GM19438 (cell line): ENCODE measurements around the gene TCP11L1.
"Not testable (repeated sequence)": the region's sequence is repeated elsewhere in the genome, so short reads cannot be mapped to it uniquely, and the experiment has no call there.

Source experiments
- ATAC-seq: cut with Tn5 transposase; IDR thresholded peaks from one replicate; pipeline ENCODE4 v1.9.1; 2021; ENCODE audit warnings: low read depth; ENCODE audit not compliant: unreplicated experiment

Gene TCP11L1

GRCh38 chr11:33028537-33028914, 10.8 kb upstream of the TCP11L1 start:
- no peak for ATAC-seq

GRCh38 chr11:33029218-33029617, 10.2 kb upstream of the TCP11L1 start:
- ATAC-seq, result not testable (repeated sequence)

- ATAC-seq, result no peak
These were observed 5.9 kb upstream of the TCP11L1 start for GRCh38 chr11:33033493-33033892.

DNA sequence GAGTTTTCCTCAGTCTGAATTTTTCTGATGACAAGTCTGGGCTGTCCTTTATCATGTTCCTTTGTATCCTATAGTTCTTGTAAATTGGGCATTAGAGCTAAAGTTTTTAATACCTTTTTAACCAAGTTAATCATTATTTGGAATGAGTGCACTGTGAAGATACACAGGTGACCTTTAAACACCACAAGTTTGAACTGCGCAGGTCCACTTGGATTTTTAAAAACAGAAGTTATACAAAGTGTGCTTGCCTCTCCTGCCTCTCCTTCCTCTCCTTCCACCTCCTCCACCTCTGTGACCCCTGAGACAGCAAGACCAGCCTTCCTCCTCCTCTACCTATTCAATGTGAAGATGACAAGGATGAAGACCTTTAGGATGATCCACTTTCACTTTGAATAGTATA, 4.4 kb upstream of the TCP11L1 start:
- ATAC-seq, result no peak

DNA sequence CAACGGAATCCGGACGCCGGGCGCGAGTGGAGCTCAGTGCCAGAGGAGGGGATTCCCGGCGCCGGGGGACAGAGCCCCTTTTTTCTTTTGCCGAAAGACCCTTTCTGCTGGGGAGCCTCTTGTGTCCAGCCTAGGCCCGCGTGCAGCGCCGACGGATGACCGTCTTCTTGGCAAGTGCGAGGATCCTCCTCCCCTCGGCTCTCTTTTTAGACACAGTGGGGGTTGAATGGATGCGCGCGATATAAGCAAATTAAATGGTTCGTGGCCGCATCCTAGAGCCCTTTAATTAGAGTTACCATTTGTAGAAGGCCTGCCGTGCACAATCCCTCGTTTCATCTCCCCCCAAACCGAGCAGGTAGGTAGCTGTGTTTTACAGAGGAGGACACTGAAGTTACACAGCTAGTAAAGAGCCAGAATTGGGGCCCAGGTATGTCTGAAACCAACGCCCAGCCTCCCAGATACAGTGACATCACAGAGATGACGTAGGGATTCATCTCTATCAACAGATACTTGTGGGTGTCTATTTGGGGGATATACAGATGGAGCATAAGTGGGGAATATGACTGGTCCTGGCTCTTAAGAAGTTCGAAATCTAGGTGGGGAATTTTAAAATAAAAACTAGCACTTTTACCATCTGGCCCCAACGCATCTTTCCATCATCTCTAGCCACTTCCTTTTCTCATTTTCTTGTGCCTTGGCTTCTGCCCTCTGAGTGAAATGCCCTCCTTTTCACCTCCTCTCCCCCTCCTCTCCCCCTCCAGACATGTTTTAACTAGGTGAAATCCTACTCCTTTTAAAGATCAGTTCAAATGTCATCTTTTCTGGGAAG, 875 bp downstream of the TCP11L1 start:
- peak; percentile 18 for ATAC-seq

- ATAC-seq, result no peak
These were observed 1.6 kb downstream of the TCP11L1 start for GRCh38 chr11:33040862-33041453.

DNA sequence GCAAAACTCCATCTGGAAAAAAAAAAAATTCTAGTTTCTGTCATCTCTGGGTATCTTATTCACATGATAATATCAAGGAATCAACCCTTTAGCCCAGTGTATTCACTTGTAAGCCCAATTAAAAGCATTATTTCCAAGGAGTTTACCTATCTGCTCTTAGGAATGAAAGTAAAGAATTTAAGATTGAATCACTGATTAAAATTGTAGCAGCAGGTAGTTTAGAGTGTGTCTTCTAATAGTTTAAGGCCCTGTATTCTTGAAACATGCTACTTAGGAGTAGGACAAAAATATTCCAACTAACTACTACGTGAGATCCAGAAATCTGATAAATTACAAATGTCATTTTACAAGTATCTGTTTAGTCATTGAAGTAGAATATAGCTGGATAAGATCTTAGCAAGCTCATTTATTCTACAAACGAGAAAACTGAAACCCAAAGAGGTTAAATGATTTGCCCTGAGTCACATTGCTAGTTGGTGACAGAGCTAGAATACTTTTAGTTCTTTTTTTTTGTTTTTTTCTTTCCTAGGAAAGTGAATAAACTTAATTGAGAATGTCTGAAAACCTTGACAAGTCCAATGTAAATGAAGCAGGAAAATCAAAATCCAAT, 4.0 kb downstream of the TCP11L1 start:
- no peak for ATAC-seq

- no peak for ATAC-seq
These were observed 4.9 kb downstream of the TCP11L1 start for GRCh38 chr11:33044285-33044756.

GRCh38 chr11:33045551-33046255, 6.3 kb downstream of the TCP11L1 start:
- no peak for ATAC-seq

DNA sequence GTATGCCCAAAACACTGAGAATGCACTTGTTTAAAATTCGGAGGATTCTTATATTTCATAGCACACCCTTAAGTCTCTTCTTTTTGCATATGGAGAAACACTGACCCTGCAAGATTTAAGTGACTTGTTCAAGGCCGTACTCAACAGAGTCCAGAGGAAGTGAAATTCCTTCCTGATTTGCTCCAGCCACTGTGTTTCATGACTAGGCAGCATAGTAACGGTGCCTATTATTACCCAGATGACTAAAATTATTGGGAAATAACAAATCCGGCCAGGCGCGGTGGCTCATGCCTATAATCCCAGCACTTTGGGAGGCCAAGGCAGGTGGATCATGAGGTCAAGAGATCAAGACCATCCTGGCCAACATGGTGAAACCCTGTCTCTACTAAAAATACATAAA, 9.3 kb downstream of the TCP11L1 start:
- not testable (repeated sequence) for ATAC-seq

- ATAC-seq, result not testable (repeated sequence)
These were observed 10.4 kb downstream of the TCP11L1 start for GRCh38 chr11:33049565-33050408.

DNA sequence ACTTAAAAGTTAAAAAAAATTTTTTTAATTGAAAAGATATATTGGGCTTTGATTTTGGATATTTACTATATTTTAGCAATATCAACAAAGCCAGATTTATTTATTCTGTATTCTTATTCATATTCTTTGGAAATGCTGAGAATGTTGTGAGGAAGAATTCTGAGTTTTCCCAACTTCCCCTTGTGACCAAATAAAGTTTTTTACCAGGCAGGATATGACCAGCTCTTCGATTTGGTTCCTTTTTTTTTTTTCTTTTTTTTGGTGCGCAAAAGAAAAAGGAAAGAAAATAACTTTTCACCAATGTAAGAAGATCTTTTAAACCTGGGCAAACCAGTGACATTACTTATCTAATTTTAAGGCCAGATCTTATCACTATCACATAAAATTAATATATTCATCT, 12.9 kb downstream of the TCP11L1 start:
- no peak for ATAC-seq

DNA sequence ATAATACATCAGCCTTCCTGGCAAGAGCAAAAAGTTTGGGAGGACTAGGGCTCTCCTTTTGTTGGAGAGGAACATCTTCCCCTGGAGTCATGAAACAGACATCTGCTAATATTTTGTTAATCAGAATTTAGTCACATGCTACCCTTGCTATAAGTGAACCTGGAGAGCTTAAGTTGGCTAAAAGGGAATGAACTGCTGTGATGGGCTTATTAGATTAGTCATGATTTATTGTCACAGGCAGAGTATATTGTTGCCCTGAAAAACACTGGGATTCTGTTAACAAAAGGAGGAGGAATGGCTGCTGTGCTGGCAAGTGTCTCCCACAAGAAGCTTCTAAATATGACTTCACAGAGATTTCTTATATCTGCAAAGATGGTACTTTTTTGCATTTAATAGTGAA, 16.0 kb downstream of the TCP11L1 start:
- no peak for ATAC-seq

- ATAC-seq, result no peak
These were observed 17.9 kb downstream of the TCP11L1 start for GRCh38 chr11:33057284-33057683.

- no peak for ATAC-seq
These were observed 20.1 kb downstream of the TCP11L1 start for GRCh38 chr11:33059331-33060007.

- ATAC-seq, result no peak
These were observed 20.9 kb downstream of the TCP11L1 start for GRCh38 chr11:33060271-33060670.

DNA sequence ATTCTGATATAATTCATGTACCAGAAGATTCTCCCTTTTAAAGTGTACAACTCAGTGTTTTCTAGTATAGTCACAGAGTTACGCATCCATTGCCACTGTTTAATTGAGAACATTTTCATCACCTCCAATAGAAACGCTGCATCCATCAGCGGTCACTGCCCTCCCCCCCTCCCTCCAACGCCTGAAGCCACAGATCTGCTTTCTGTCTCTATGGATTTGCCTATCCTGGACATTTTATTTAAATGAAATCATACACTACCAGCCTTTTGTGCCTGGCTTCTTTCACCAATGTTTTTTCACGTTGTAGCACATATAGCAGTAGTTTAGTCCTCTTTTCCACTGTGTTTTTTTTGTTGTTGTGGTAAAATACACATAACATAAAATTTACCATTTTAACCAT, 22.8 kb downstream of the TCP11L1 start:
- no peak for ATAC-seq

- ATAC-seq, result no peak
These were observed 24.0 kb downstream of the TCP11L1 start for GRCh38 chr11:33063326-33063881.
